ENCODE data around the gene ANKRD30B. TPM values are rescaled to one million over a fixed set of nuclear protein-coding genes. Genes with fewer than 3 reads are reported as not detected.
"Not testable (repeated sequence)": the region's sequence is repeated elsewhere in the genome, so short reads cannot be mapped to it uniquely, and the experiment has no call there.

The ANKRD30B gene
- total and polyA plus RNA-seq, 7 donors, result 0.13 to 0.36 TPM; not detected in 5

DNA sequence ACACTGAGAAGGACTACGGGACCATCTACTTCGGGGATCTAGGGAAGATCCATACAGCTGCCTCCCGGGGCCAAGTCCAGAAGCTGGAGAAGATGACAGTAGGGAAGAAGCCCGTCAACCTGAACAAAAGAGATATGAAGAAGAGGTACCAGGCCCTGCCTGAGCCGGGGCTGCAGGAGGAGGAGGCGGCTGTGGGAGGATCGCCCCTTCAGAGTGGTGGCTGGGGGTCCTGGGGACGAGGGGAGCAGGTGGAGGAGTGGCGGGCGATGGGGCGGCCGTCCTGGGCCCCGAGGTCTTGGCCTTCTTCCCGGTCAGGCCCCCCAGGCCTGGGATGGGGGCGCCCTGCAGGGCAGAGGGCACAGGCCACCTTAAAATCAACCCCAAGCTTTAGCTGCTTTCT, 524 bp downstream of the ANKRD30B start:
- no peaks in the 10 kb centered on the region for H3K9me3 ChIP-seq
- peaks cover 0 to 7% (median 0%) of the 10 kb centered on the region in 4 donors for H3K4me1 ChIP-seq
- H3K27ac ChIP-seq, result no peak overlapping the region
- WGBS, 2 donors, result 47 to 74% methylated on average over 15 of the region's 15 CpGs
- TF ChIP-seq POLR2AphosphoS5 (IDR thresholded peaks at IDR 0.05) (no peak), EP300 (IDR thresholded peaks at IDR 0.05) (no peak), POLR2A (IDR thresholded peaks at IDR 0.05) (no peak)
- TF ChIP-seq, protein P1, sequence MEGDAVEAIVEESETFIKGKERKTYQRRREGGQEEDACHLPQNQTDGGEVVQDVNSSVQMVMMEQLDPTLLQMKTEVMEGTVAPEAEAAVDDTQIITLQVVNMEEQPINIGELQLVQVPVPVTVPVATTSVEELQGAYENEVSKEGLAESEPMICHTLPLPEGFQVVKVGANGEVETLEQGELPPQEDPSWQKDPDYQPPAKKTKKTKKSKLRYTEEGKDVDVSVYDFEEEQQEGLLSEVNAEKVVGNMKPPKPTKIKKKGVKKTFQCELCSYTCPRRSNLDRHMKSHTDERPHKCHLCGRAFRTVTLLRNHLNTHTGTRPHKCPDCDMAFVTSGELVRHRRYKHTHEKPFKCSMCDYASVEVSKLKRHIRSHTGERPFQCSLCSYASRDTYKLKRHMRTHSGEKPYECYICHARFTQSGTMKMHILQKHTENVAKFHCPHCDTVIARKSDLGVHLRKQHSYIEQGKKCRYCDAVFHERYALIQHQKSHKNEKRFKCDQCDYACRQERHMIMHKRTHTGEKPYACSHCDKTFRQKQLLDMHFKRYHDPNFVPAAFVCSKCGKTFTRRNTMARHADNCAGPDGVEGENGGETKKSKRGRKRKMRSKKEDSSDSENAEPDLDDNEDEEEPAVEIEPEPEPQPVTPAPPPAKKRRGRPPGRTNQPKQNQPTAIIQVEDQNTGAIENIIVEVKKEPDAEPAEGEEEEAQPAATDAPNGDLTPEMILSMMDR (IDR thresholded peaks at IDR 0.05), result no peak
- no peak for DNase-seq
- H3K27me3 ChIP-seq, result peaks cover 0 to 27% (median 5%) of the 10 kb centered on the region in 3 donors
- intact Hi-C loops (cut with DNase I), result no loop called here
- H3K4me3 ChIP-seq, result no peak overlapping the region
- H3K36me3 ChIP-seq, result no peaks in the 10 kb centered on the region

DNA sequence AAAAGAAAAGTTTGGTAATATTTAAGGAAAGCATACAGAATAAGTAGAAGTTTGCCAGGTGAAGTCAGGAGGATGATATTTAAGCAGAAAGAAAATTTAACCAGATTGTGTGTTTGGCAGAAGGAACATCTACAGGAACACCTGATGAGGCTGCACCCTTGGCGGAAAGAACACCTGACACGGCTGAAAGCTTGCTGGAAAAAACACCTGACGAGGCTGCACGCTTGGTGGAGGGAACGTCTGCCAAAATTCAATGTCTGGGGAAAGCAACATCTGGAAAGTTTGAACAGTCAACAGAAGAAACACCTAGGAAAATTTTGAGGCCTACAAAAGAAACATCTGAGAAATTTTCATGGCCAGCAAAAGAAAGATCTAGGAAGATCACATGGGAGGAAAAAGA, 15.6 kb downstream of the ANKRD30B start:
- H3K27ac ChIP-seq; H3K27me3 ChIP-seq; H3K36me3 ChIP-seq; H3K4me1 ChIP-seq; intact Hi-C loops (cut with DNase I); H3K4me3 ChIP-seq; H3K9me3 ChIP-seq; DNase-seq: not testable (repeated sequence)
- 88 to 89% methylated on average over 5 of the region's 5 CpGs for WGBS, 2 donors

DNA sequence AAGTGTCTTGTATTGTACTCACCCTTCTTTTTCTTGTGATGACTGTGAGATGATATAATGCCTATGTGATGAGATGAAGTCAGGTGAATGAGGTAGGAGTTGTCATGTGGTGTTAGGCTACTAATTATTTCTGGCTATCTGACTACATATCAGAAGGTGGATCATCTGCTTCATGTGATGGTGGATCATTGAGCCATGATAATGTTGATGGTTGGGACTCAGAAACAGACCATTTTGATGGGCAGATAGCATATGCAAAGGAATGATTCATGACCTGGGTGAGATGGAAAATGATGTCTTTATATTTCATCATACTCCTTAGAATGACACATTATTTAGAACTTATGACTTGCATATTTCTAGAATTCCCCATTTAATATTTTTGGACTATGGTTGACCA, 19.5 kb downstream of the ANKRD30B start:
- Histone ChIP-seq H3K4me1 (no peaks in the 10 kb centered on the region), H3K27ac (no peak overlapping the region), H3K36me3 (no peaks in the 10 kb centered on the region), H3K9me3 (no peaks in the 10 kb centered on the region), H3K27me3 (no peaks in the 10 kb centered on the region), H3K4me3 (no peak overlapping the region)
- intact Hi-C loops (cut with DNase I), result no loop called here
- DNase-seq, result no peak
- TF ChIP-seq EP300 (IDR thresholded peaks at IDR 0.05) (no peak), POLR2A (IDR thresholded peaks at IDR 0.05) (no peak)

DNA sequence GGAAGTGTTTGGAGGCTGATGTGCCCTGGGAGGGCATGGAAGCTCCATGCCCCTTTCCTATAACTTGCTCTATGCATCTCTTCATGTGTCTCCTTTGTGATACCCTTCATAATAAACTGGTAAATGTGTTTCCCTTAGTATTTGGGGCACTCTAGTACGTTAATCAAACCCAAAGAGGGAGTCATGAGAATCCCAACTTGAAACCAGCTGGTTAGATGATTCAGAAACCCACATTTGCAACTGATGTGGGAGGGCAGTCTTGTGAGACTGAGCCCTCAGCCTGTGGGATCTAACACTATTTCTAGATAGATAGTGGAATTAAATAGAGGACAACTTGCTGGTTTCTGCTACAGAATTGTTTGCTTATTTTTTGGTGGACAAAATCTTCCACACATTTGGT, 20.3 kb downstream of the ANKRD30B start:
- TF ChIP-seq, protein P1 (IDR thresholded peaks at IDR 0.05), result no peak
- no peak for TF ChIP-seq EP300 (IDR thresholded peaks at IDR 0.05)
- no peak for TF ChIP-seq POLR2AphosphoS5 (IDR thresholded peaks at IDR 0.05)
- TF ChIP-seq POLR2A (IDR thresholded peaks at IDR 0.05), result no peak
- H3K36me3 ChIP-seq, result no peaks in the 10 kb centered on the region
- no peaks in the 10 kb centered on the region for H3K4me1 ChIP-seq
- H3K27ac ChIP-seq, result no peak overlapping the region
- DNase-seq, result no peak
- H3K4me3 ChIP-seq, result no peak overlapping the region
- no peaks in the 10 kb centered on the region for H3K27me3 ChIP-seq
- intact Hi-C loops (cut with DNase I), result no loop called here
- WGBS, 2 donors, result 29 to 59% methylated on average over 1 of the region's 1 CpG
- H3K9me3 ChIP-seq, result no peaks in the 10 kb centered on the region

DNA sequence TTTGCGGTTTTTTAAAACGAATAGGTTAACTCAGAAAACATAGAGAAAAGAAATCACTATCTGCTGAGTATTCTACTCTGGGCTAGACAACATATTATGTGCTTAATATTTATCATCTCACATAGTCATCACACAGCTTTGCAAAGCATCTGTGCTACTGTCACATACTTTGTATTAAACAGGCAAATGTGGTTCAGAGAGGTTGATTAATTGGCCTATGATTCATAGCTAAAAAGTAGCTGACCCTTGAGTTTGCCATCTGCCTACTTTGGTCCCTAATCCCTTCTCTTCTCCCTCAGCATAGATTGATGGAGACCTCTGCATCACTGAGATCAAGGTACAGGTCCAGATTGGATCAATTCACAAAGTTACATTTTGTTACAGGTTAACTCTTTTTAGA, 21.4 kb downstream of the ANKRD30B start:
- TF ChIP-seq POLR2AphosphoS5 (IDR thresholded peaks at IDR 0.05), result no peak
- no peak for TF ChIP-seq EP300 (IDR thresholded peaks at IDR 0.05)
- no peak for TF ChIP-seq POLR2A (IDR thresholded peaks at IDR 0.05)
- TF ChIP-seq, protein P1 (IDR thresholded peaks at IDR 0.05), result no peak
- no peaks in the 10 kb centered on the region for H3K4me1 ChIP-seq
- H3K36me3 ChIP-seq, result no peaks in the 10 kb centered on the region
- no peak for DNase-seq
- no peak overlapping the region for H3K4me3 ChIP-seq
- no peak overlapping the region for H3K27ac ChIP-seq
- H3K9me3 ChIP-seq, result no peaks in the 10 kb centered on the region
- intact Hi-C loops (cut with DNase I), result no loop called here
- WGBS, 2 donors, result 88 to 93% methylated on average over 2 of the region's 2 CpGs
- no peaks in the 10 kb centered on the region for H3K27me3 ChIP-seq

DNA sequence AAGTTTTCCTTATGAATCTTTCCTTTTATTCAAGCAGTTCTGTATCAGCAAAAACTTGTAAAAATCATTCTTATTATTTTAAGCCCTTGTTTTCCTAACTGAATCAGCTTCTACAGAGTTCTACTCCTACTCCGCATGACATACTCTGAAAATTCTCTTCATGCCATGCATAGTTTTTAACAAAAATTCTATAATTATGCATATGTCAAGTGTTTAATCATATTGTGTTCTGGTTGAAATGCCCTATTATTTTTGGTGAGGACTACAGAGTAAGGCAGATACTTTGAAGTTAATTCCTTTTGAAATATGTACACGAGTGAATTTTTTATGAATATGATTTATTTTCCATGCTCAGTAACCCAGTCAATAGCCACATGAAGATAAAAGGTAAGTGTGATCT, 28.8 kb downstream of the ANKRD30B start:
- WGBS, 2 donors, result 79 to 86% methylated on average over 2 of the region's 2 CpGs

More for the DNA sequence above, 28.8 kb downstream of the ANKRD30B start:
- Histone ChIP-seq H3K36me3 (no peaks in the 10 kb centered on the region), H3K4me3 (no peak overlapping the region), H3K27me3 (no peaks in the 10 kb centered on the region), H3K4me1 (no peaks in the 10 kb centered on the region), H3K27ac (no peak overlapping the region), H3K9me3 (no peaks in the 10 kb centered on the region)
- no peak for TF ChIP-seq POLR2AphosphoS5 (IDR thresholded peaks at IDR 0.05)
- TF ChIP-seq, protein P1 (IDR thresholded peaks at IDR 0.05), result no peak
- TF ChIP-seq POLR2A (IDR thresholded peaks at IDR 0.05), result no peak
- TF ChIP-seq EP300 (IDR thresholded peaks at IDR 0.05), result no peak
- intact Hi-C loops (cut with DNase I), result no loop called here
- DNase-seq, result no peak
